Hepatocyte (in vitro differentiated cells): ENCODE results near the gene LHFPL3. TPM values are rescaled to one million over a fixed set of nuclear protein-coding genes. Genes with fewer than 3 reads are reported as not detected.

Experiments
- DNase-seq: peaks from one replicate; pipeline ENCODE4 v3.0.0-alpha.2; 2016; ENCODE audit warnings: low spot score
- H2AFZ ChIP-seq: fragments of 200-600 bp; sonication (generic); 2 replicates; pipeline ENCODE4 v1.6.0; 2016; ENCODE audit warnings: antibody characterized with exemption, mild to moderate bottlenecking
- H3K27ac ChIP-seq: fragments of 200-600 bp; sonication (generic); 2 replicates; pipeline ENCODE4 v1.5.1; 2016; ENCODE audit warnings: mild to moderate bottlenecking
- H3K27me3 ChIP-seq: fragments of 200-600 bp; sonication (generic); 2 replicates; pipeline ENCODE4 v1.6.1; 2016
- H3K36me3 ChIP-seq: fragments of 200-600 bp; sonication (generic); replicated peaks from 2 replicates; pipeline ENCODE4 v1.5.1; 2016; ENCODE audit warnings: low read depth; ENCODE audit not compliant: insufficient read depth
- H3K4me1 ChIP-seq: fragments of 200-600 bp; sonication (generic); 2 replicates; pipeline ENCODE4 v1.5.1; 2016; ENCODE audit warnings: mild to moderate bottlenecking, moderate library complexity; ENCODE audit not compliant: insufficient read depth
- H3K4me2 ChIP-seq: fragments of 200-600 bp; sonication (generic); 2 replicates; pipeline ENCODE4 v1.6.0; 2016
- H3K4me3 ChIP-seq: fragments of 200-600 bp; sonication (generic); 2 replicates; pipeline ENCODE4 v1.5.1; 2016; ENCODE audit warnings: mild to moderate bottlenecking
- H3K79me2 ChIP-seq: fragments of 200-600 bp; sonication (generic); 2 replicates; pipeline ENCODE4 v1.6.0; 2017; ENCODE audit warnings: mild to moderate bottlenecking
- H3K9me2 ChIP-seq: fragments of 200-600 bp; sonication (generic); replicated peaks from 2 replicates; pipeline ENCODE4 v1.6.0; 2017; ENCODE audit warnings: mild to moderate bottlenecking; ENCODE audit not compliant: insufficient read depth
- H3K9me3 ChIP-seq: fragments of 200-600 bp; sonication (generic); 2 replicates; pipeline ENCODE4 v1.5.1; 2016; ENCODE audit warnings: low read depth, mild to moderate bottlenecking
- H4K20me1 ChIP-seq: fragments of 200-600 bp; sonication (generic); 2 replicates; pipeline ENCODE4 v1.6.0; 2016; ENCODE audit warnings: mild to moderate bottlenecking; ENCODE audit not compliant: insufficient read depth, poor library complexity, severe bottlenecking
- CTCF ChIP-seq: fragments of 200-600 bp; sonication (generic); IDR thresholded peaks from 2 replicates; pipeline ENCODE4 v1.5.1; 2016; ENCODE audit warnings: antibody characterized with exemption, mild to moderate bottlenecking; ENCODE audit not compliant: poor library complexity
- EZH2 ChIP-seq: fragments of 200-600 bp; sonication (generic); IDR thresholded peaks from 2 replicates; pipeline ENCODE4 v1.6.1; 2016; ENCODE audit warnings: antibody characterized with exemption, mild to moderate bottlenecking, borderline replicate concordance
- EZH2phosphoT487 ChIP-seq: fragments of 200-600 bp; sonication (generic); IDR thresholded peaks from one replicate; pipeline ENCODE4 v1.6.1; 2018; ENCODE audit warnings: antibody characterized with exemption, mild to moderate bottlenecking, low read depth, moderate library complexity; ENCODE audit not compliant: unreplicated experiment, severe bottlenecking
- WGBS: methylation state at CpG from one replicate; pipeline ENCODE4 v1.1.6; 2016; ENCODE audit warnings: low lambda C conversion rate; ENCODE audit errors: missing lambda C conversion rate; 5-methylcytosine and 5-hydroxymethylcytosine counted together
- polyA plus RNA-seq: library from polyadenylated mRNA; unstranded; fragments of >200 nt; fragmentation: Nextera tagmentation; extraction: Ambion mirVana; gene quantifications from 2 replicates; pipeline ENCODE4 v1.2.1, GENCODE V29; 2016
- total RNA-seq: library from RNA; depleted of rRNA; stranded (reverse); fragments of >200 nt; gene quantifications from 2 replicates; pipeline ENCODE4 v1.2.3, GENCODE V29; 2014

The LHFPL3 gene
- total and polyA plus RNA-seq, 2 experiments from 2014 or later = not detected

- Histone ChIP-seq H3K9me3 (no peaks in the 10 kb centered on the region), H3K79me2 (no peaks in the 10 kb centered on the region), H3K27me3 (no peaks in the 10 kb centered on the region), H3K9me2 (no peaks in the 10 kb centered on the region), H3K36me3 (no peaks in the 10 kb centered on the region), H2AFZ (no peak overlapping the region), H3K27ac (no peak overlapping the region), H3K4me3 (no peak overlapping the region), H3K4me1 (no peaks in the 10 kb centered on the region), H3K4me2 (no peak overlapping the region), H4K20me1 (no peaks in the 10 kb centered on the region)
- no peak for DNase-seq
- no peak for TF ChIP-seq CTCF
- no peak for TF ChIP-seq EZH2phosphoT487
- no peak for TF ChIP-seq EZH2
- WGBS = 64% methylated on average over 2 of the region's 2 CpGs
Observed at GRCh38 chr7:104790440-104790839, 462.0 kb downstream of the LHFPL3 start.

- Histone ChIP-seq H3K27me3 (no peaks in the 10 kb centered on the region), H3K9me3 (no peaks in the 10 kb centered on the region), H3K4me2 (no peak overlapping the region), H4K20me1 (no peaks in the 10 kb centered on the region), H3K4me1 (no peaks in the 10 kb centered on the region), H3K36me3 (no peaks in the 10 kb centered on the region), H3K9me2 (no peaks in the 10 kb centered on the region), H3K79me2 (no peaks in the 10 kb centered on the region), H2AFZ (no peak overlapping the region), H3K4me3 (no peak overlapping the region), H3K27ac (no peak overlapping the region)
- no peak for DNase-seq
- no peak for TF ChIP-seq CTCF
- no peak for TF ChIP-seq EZH2
- no peak for TF ChIP-seq EZH2phosphoT487
Observed at GRCh38 chr7:104791080-104791479, 462.7 kb downstream of the LHFPL3 start.

DNA sequence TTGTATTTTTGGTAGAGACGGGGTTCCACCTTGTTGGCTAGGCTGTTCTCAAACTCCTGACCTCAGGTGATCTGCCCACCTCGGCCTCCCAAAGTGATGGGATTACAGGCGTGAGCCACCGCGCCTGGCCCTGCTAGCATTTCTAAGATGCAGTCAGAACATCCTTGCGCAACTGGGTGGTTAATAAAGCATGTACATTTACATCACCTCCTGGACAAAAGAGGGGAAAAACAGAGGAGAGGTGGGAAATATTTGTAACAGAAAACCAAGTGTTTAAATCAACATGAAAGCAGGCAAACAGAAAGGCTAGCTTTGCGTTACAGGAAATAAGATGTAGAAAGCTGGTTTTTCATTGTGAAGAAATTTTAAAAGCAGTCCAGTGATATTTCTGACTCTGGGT lies 464.7 kb downstream of the LHFPL3 start:
- no peaks in the 10 kb centered on the region for H4K20me1 ChIP-seq
- DNase-seq = no peak
- H3K79me2 ChIP-seq = no peaks in the 10 kb centered on the region
- no peak overlapping the region for H3K4me3 ChIP-seq
- H3K27me3 ChIP-seq = no peaks in the 10 kb centered on the region
- H3K27ac ChIP-seq = no peak overlapping the region
- no peaks in the 10 kb centered on the region for H3K9me2 ChIP-seq
- H3K4me1 ChIP-seq = no peaks in the 10 kb centered on the region
- no peaks in the 10 kb centered on the region for H3K9me3 ChIP-seq
- 89% methylated on average over 7 of the region's 7 CpGs for WGBS
- no peak overlapping the region for H2AFZ ChIP-seq
- no peak for TF ChIP-seq CTCF
- no peak for TF ChIP-seq EZH2
- no peak for TF ChIP-seq EZH2phosphoT487
- H3K36me3 ChIP-seq = no peaks in the 10 kb centered on the region
- H3K4me2 ChIP-seq = no peak overlapping the region

GRCh38 chr7:104794154-104794553 lies 465.8 kb downstream of the LHFPL3 start:
- TF ChIP-seq EZH2 (no peak), EZH2phosphoT487 (no peak), CTCF (no peak)
- WGBS = 86% methylated on average over 3 of the region's 3 CpGs
- Histone ChIP-seq H3K27ac (no peak overlapping the region), H4K20me1 (no peaks in the 10 kb centered on the region), H3K9me2 (no peaks in the 10 kb centered on the region), H2AFZ (no peak overlapping the region), H3K4me3 (no peak overlapping the region), H3K9me3 (no peaks in the 10 kb centered on the region), H3K36me3 (no peaks in the 10 kb centered on the region), H3K4me2 (no peak overlapping the region), H3K27me3 (no peaks in the 10 kb centered on the region), H3K79me2 (no peaks in the 10 kb centered on the region), H3K4me1 (no peaks in the 10 kb centered on the region)
- no peak for DNase-seq
